CD4-positive, alpha-beta T cell treated with Interleukin-12 subunit alpha and Interleukin-12 subunit beta, for 1 hour (primary cell): ENCODE measurements around the gene TRMT2B.
"Not testable (repeated sequence)": the region's sequence is repeated elsewhere in the genome, so short reads cannot be mapped to it uniquely, and the experiment has no call there.

Source experiments
- DNase-seq: peaks from one replicate; pipeline ENCODE4 v3.0.0-alpha.2; 2020

Gene TRMT2B, protein sequence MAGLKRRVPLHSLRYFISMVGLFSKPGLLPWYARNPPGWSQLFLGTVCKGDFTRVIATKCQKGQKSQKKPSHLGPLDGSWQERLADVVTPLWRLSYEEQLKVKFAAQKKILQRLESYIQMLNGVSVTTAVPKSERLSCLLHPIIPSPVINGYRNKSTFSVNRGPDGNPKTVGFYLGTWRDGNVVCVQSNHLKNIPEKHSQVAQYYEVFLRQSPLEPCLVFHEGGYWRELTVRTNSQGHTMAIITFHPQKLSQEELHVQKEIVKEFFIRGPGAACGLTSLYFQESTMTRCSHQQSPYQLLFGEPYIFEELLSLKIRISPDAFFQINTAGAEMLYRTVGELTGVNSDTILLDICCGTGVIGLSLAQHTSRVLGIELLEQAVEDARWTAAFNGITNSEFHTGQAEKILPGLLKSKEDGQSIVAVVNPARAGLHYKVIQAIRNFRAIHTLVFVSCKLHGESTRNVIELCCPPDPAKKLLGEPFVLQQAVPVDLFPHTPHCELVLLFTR

DNA sequence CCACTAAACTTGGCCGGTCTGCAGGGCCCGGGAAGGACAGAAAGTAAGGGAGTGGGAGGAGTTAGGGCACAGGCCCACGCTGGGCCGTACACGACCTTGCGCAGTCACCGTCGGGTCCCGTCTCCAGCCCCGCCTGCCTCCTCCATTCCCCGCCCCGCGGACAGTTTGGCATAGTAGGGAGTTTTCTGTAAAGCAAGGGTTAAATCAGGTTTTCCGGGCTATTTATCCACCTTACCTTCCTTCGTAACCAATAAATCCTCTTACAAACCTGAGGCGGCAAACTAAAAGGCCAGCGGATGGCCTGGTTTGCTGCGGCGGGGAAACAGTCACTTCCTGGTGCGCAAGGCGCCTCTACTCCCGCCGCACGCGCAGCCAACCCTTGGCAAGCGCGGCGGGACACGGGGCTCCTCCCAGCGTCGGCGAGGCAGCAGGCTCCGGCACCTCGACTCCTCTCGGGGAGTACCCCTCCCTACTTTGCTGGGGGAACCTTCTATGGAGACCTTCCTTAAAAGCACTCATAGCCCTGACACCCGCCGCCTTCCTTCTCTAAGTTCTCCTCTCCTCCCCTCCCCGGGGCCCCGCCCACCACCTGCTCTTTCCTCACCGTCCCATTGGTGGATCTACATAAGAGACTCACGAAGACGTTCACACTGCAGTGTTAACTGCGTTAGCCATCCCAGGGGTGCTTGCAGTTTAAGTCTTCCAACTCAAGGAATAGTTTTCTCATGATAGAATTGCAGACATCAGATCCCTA, at the start of gene TRMT2B:
Gene TRMT2B (minus strand): TSS at position 563 of the 754 bp plus-strand sequence. CDS start 9,822 bp downstream, outside the sequence.
- peak; percentile 81 for DNase-seq

DNA sequence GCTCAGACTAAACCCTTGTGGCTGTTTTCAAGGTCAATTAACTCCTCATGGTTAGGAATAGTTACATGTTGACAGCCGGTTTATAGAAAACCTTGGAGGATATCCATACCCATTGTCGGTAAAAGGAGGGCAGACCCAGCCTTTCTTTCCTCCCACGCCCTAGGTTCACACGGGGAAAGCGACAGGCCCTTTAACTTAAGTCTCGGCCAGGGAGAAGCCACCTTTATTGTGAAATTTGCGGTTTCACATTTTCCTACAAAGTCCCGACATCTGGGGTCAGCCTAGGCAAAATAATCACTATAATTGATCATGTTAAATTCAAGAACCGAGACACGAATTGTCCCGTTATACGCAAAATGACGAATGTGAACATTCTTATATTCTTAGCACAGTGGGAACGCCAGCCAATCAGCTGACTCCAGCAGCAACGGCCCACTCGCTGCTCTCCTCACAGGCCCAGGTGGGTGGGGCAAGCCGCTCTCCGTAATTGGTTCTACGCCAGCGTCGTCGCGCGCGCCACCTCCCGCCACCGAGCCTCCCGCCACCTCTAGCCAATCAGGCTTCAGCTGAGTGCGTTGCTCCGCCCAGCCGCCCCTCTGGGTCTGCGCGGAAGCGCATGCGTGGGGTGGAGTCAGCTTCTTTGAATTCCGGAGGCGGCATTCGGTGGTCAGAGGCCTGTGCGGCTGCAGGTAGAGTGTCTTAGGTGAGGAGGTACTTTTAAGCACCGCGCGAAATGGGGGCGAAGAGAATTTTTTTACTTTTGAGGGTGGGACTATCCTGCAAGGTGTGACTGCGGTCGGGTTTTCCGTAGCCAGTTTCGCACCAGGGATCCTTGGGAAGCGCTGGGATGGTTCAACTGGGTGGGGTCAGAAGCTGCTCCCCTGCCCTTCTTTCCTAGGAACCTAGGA, 45.9 kb upstream of the TRMT2B start, which contains the start of gene CENPI:
Gene CENPI (plus strand): TSS at position 659 of the 908 bp plus-strand sequence. CDS start 2,867 bp downstream, outside the sequence.
- peak; percentile 95 for DNase-seq

DNA sequence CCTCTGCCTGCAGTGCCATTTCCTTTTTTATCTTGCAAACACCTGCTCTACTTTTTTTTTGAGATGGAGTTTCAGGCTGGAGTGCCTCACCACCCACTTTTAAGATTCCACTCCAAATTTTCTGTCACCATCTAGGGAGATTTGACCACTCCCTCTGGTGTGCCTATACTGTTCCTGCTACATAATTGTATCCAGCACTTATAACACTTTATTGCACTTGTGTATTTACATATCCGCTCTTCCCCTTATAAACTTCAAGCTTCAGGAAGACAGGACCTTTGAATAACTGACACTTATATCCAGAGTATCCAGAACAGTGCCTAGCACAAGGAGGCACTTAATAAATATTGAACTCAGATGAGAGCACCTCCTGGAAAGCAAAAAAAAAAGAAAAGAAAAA, 39.9 kb upstream of the TRMT2B start:
- DNase-seq = no peak

DNA sequence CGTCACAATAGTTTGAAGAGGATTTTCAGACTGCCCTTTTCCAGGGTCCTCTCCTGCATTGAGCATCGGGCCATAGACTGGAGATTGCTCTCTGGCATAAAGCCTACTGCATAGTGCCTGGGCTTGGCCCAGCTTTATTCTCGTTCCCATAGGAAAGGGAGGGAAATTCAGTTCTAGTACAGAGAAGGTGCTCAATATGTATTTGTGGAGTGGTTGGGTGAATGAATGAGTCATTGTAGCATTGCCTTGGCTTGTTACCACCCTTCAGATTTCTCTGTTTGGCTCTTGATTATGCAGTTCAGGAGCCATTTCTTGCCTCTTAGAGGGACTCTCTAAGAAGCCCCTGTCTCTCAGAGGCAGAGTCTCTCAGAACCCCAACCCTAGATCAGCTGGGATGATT, 29.3 kb upstream of the TRMT2B start:
- no peak for DNase-seq

DNA sequence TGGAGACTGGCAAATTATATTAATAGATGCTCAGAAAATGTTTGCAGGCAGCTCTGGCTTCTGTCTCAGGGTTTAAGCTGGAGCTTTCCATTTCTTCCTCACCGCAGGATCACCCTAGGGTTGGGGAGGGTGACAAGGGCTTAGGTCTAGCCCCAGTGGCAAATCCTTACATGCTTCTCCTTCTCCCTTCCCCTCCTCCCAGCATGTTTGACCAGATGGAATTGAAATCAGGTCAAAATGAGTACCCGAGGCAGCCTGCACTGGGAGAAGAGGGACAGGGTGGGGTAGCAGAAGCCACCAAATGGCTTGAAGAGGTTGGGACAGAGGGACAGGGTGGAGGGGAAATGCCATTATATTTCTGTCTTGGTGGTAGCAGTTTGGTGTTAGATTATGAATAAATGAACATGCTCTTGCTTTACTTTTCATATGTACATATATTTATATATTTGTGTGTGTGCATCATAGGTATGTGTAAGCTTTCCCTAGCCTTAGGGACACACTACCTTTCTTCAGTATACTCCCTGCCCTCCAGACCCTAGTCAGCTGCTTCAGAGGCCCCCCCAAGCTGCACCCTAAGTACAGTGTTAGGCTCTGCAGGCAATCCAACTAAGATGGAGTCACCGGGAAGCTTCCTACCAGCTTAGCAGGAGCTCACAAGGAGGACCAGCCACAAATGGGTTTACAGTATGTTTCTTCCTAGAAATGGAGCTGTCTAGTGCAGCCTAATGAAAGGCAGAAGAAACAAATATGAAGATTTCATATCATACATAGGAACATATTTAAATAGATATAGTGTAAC, 28.6 kb upstream of the TRMT2B start:
- no peak for DNase-seq

DNA sequence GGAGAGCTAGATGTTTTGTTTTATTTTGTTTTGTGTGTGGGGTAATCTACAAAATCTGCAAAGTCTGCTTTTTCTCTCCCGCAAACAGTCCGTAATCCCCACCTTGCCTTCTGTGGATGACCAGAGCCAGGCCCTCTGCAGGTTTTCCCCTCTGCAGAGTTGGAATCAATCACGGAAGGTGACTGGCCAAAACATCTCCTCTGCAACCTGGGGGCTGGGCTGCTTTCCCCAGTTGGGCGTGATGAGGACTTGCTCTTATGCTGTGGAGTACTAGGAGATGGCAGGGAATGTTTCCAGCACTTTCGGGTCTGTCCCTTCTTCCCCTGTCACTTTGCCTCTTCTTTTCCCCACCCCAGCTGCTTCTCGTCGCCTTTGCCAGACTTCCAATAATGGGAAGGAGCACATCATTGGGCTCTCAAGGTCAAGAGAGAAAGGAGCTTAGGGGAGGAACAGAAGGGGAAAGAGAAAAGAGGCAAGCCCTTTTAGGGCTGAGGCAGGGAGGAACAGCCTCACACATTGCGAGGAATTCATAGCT, 27.9 kb upstream of the TRMT2B start:
- DNase-seq = no peak

DNA sequence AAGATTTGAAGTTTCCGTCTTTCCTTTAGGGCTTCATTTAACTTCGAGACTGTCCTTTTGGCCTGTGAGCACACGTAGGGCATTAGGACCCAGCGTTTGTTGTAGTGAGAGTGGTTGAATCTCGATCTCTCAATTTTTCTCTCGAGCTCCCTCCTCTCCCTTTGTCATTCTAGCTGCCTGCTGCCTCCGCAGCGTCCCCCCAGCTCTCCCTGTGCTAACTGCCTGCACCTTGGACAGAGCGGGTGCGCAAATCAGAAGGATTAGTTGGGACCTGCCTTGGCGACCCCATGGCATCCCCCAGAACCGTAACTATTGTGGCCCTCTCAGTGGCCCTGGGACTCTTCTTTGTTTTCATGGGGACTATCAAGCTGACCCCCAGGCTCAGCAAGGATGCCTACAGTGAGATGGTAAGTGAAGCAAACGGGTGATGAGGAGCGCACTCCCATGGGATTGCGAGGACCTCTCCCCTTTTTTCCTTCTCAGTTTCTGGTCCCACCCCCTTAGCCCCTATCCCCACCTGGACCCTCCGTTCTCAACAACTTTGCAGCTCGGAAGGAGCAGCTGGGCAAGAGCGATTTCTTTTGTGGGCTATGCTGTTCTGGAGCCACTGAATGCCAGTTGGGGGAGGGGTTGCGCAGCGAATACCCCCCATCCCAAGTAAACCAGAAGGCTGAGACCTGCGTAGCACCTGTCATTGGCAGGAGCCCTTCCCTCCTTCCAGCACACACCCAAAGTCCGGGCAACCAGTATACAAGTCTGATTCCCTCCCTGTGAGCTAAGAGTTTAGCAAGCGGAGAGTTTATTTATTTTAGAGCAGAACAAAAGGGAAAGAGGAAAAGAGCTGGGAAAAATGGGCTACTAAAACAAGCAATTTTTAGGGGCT, 27.0 kb upstream of the TRMT2B start, which contains the start of gene TMEM35A:
Gene TMEM35A (plus strand): TSS at position 164 of the 883 bp plus-strand sequence. CDS start 124 bp downstream, at position 288.
- DNase-seq = no peak

DNA sequence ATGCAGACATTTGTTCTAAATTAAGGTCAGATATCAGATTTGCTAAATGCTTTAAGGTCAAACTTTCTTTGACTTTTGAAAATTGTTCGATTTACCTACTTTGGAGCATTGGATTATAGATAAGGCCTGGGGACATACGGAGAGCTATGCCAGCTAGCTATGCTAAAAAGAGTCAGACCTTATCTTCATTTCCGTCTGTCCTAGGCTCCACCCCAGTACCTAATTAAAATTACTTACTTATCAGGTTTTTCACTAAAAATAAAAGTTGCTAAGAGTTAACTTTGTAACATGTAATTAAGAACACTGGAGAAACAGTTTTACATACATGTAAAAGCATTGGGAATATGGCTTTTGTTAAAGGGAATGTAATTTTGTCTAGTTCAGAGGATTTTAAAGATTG, 19.7 kb upstream of the TRMT2B start:
- DNase-seq = no peak

DNA sequence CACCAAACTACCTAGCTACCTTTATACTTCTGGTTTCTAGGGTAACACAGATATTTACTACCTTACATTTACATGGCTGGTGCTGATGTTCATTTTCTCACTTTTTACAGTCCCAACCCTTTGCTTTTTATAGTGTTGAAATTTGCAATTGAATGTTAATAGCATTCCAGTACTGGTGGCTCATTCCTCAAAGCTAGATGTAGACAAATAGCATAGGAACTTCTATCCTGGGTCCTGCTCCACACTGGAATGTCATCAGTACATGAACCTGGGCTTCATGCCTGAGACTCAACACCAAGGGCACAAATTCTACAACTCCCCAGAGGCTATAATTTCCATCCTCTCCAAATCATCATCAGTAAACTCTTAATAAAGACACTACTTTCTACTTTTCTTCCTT, 10.3 kb upstream of the TRMT2B start:
- no peak for DNase-seq

DNA sequence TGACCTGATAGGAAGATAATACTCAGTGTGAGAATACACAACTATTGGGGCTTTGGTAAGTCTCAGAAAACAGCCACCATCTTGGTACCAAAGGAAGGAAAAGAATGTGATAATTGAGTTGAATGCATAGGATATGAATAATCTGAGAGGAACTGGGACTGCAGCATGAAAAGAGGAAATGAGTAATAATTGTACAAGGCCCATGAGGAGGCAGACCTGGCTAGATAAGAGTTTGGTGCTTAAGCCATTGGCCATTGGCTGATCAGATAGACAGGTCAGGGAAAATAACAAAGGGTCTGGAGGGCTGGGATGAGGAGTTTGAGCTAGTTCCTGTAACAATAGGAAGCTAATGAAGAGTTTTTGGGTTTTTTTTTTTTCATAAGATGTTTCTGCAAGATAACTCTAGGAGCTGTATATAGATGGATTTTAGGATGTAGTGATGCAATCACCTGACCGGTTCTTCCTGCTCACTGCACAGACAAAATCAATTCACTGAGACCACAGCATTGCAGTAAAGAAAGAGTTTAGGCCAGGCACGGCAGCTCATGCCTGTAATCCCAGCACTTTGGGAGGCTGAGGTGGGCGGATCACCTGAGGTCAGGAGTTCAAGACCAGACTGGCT, 5.3 kb upstream of the TRMT2B start:
- DNase-seq = no peak

DNA sequence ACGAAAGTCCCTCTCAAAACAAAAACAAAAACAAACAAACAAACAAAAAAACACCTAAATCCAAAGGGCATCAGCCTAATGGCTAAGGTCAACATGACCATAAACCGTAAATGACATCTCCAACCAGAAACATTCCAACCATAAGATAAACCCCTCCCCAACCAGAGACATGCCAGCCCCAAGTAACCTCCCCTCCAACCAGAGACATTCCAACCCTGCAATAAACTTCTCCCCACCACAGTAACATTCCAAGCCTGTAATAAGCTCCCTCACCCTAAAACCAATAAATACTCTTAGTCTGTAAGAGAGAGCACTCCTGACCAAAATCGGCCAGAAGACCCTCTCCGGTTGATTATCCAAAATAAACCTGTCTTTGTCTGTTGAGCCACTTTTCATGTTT, 4.6 kb upstream of the TRMT2B start:
- not testable (repeated sequence) for DNase-seq

DNA sequence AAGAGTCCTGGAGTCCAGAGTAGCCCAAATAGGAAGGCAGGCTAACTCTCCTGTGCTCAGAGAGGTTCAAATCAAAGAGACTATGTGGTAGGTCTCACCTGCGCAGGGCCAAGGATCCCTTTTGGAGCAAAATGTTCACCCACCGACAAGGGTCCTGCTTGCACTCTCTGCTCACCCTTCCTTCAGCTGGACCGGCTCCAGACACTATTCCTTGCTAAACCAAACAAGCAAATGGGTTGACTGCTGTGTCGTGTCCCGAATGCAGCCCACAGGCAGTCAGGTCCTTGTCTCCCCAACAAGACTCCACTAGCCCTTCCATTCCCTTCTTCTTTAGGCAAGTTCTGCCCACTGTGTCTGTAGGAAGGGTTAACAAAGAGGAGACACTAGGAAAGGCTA, 760 bp downstream of the TRMT2B start:
- no peak for DNase-seq

DNA sequence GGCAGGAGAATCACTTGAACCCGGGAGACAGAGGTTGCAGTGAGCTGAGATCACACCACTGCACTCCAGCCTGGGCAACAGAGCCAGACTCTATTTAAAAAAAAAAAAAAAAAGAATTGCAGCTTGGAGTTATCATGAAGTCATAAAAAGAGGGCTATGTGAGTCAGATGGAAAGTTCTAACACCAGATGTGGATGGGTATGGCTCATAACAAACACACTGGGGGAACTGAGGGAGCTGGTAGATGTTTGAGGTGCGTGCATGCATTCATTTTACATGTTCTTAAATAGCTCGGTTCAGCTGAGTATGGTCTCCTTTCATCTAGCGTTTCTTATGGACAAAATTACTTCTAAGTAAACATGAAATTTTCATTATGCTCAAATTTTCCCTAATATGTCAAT, 11.7 kb downstream of the TRMT2B start:
- no peak for DNase-seq

DNA sequence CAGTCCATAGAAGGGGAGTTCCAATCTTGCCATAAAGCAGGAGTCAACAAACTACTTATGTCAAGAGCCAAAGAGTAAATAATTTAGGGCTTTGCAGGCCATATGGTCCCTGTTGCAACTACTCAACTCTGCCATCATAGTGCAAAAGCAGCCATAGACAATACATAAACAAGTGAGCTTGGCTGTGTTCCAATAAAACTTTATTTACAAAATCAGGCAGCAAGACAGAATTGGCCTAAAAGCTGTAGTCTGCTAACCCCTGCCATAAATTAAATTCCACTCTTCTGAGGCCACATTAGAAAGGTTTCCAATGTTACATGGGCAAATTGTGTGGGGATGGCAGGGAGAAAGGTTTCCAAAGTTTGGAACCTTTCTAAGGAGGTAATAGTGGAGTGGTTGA, 14.7 kb downstream of the TRMT2B start:
- DNase-seq = no peak

DNA sequence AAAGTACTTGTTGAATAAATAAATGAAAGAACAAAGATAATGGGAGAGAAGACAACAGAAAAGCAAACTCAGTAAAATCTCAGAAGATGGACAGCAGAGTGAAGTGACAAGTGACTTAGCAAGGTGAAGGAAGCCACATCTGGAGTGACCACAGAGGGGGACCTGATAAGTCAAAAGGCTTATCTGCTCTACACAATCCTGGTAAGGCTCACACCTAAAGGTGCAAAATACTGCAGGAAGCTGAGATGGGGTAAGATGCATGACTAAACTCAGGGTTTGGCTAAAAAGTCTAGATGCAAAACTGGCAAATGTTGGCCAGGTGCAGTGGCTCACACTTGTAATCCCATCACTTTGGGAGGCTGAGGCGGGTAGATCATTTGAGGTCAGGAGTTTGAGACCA, 22.2 kb downstream of the TRMT2B start:
- DNase-seq = no peak

DNA sequence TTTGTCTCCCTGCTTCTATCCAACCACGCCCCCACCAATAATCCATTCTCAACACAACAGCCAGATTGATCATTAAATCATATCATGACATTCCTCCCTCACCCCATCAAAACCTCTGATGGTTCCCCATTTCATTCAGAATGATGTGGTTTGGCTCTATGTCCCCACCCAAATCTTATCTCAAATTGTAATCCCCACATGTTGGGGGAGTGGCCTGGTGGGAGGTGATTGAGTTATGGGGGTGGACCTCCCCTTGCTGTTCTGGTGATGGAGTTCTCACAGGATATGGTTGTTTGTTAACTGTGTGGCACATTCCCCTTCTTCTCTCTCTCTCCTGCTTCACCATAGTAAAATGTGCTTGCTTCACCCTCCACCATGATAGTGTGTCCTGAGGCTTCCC, 23.3 kb downstream of the TRMT2B start:
- no peak for DNase-seq

DNA sequence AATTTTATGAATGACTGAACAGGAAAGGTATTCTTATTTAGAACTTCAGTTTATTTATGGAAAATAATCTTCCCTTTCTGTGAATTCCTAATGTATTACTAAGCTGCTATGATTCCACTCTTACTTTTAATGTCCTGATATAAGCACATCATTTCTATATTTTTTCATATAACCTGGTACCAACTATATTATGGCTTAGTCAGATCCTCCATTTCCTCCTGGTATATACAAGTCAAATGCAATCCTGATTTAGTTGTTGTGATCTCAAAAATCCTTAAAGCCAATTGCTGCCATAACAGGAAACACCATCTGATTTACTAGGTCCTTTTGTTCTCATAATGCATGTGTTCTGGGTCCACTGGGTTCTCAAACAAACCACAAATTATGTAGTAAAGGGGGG, 26.8 kb downstream of the TRMT2B start:
- DNase-seq = no peak

DNA sequence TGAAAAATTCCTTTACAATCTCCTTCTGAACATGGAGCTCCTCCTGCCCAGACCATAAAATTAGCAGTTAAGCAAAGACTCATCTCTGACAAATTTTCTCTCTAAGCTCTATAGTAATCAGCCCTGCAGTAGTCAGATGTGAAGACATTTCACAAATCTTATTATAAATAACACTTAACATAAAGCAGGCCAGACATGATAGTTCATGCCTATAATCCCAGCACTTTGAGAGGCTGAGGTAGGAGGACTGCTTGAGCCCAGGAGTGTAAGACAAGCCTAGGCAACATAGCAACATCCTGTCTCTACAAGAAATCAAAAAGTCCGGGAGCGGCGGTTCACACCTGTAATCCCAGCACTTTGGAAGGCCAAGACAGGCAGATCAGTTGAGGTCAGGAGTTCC, 29.9 kb downstream of the TRMT2B start:
- no peak for DNase-seq

DNA sequence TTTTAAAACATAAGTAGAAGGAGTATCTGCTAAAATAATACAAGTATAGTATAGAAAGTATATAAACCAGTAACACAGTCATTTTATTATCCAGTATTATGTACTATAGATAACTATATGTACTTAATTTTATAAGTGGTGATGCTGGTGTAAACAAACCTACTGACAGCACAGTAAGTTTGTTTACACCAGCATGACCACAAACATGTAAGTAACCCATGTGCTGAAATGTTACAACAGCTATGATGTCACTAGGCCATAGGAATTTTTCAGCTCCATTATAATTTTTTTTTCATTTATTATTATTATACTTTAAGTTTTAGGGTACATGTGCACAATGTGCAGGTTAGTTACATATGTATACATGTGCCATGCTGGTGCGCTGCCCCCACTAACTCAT, 39.9 kb downstream of the TRMT2B start:
- not testable (repeated sequence) for DNase-seq

DNA sequence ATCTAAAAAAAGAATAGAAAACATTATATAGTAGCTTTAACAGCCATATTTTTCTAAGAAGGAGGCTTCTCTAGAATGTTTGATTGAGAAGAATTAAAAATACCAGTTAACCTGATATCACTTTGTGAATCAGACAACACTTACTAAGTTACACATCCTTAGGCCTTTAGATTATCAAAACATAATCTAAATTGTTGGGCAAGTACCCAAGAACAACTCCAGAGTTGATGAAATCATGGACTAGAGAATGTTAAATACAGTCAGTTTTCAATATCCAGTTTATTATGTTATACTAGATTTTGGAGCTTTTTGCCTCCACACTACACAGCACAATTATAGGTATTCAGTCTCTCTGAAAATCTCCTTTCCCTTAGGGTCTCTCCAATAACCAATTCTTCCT, 42.8 kb downstream of the TRMT2B start:
- DNase-seq = no peak
